Spleen (tissue), 11 donors: ENCODE results near the gene SLC24A3. TPM values are rescaled to one million over a fixed set of nuclear protein-coding genes. Genes with fewer than 3 reads are reported as not detected.
A peak's percentile ranks its signal among the peaks of the same experiment; 100 is the strongest.

ENCODE experiments used
- DNase-seq: peaks from one replicate; pipeline ENCODE4 v3.0.0-alpha.2; 2020
- H3K27ac ChIP-seq, 8 donors: fragments of 200-600 bp; sonication (generic) in 7 of 8; 1 replicate in 4 of 8; 2 replicates in 4 of 8; pipeline versions ENCODE4 v1.5.0 to v1.8.0; 2016 to 2021; ENCODE audit warnings: inconsistent platforms in 4 of 8, mild to moderate bottlenecking in 4 of 8, moderate library complexity in 1 of 8
- H3K27me3 ChIP-seq, 7 donors: fragments of 200-600 bp; sonication (generic) in 6 of 7; replicated peaks in 1 of 7; 1 replicate in 4 of 7; 2 replicates in 3 of 7; pipeline versions ENCODE4 v1.5.0 to v1.8.0; 2016 to 2021; ENCODE audit warnings: inconsistent platforms in 3 of 7, mild to moderate bottlenecking in 1 of 7
- H3K36me3 ChIP-seq, 6 donors: fragments of 200-600 bp; sonication (generic) in 5 of 6; 1 replicate in 4 of 6; 2 replicates in 2 of 6; pipeline versions ENCODE4 v1.5.0 to v1.8.0; 2016 to 2021; ENCODE audit warnings: inconsistent platforms in 2 of 6
- H3K4me1 ChIP-seq, 6 donors: fragments of 200-600 bp; sonication (generic) in 5 of 6; 1 replicate in 3 of 6; 2 replicates in 3 of 6; pipeline versions ENCODE4 v1.5.0 to v1.8.0; 2016 to 2021; ENCODE audit warnings: inconsistent platforms in 3 of 6
- H3K4me3 ChIP-seq, 8 donors: fragments of 200-600 bp; sonication (generic) in 7 of 8; 1 replicate in 4 of 8; 2 replicates in 4 of 8; pipeline versions ENCODE4 v1.5.0 to v1.8.0; 2016 to 2021; ENCODE audit warnings: inconsistent platforms in 4 of 8, mild to moderate bottlenecking in 4 of 8, moderate library complexity in 2 of 8
- H3K9me3 ChIP-seq, 8 donors: fragments of 200-600 bp; sonication (generic) in 7 of 8; 1 replicate in 4 of 8; 2 replicates in 4 of 8; pipeline versions ENCODE4 v1.5.0 to v1.8.0; 2016 to 2021; ENCODE audit warnings: inconsistent platforms in 4 of 8
- CTCF ChIP-seq, 11 experiments: fragments of 200-600 bp in 7 of 11; fragments of 450-650 bp in 4 of 11; sonication (generic) in 4 of 11; IDR thresholded peaks in 8 of 11; conservative IDR thresholded peaks in 3 of 11; 1 replicate in 7 of 11; 2 replicates in 4 of 11; pipeline versions ENCODE4 v1.4.0 to v1.8.0; 2016 to 2021; ENCODE audit warnings: antibody characterized with exemption in 11 of 11, inconsistent platforms in 4 of 11, mild to moderate bottlenecking in 1 of 11
- POLR2A ChIP-seq, 3 donors: fragments of 450-650 bp; IDR thresholded peaks; one replicate each; pipeline ENCODE4 v1.5.1; 2017; ENCODE audit warnings: antibody characterized with exemption in 3 of 3, mild to moderate bottlenecking in 1 of 3
- POLR2AphosphoS5 ChIP-seq, 3 donors: sonication (generic); formaldehyde crosslinking; IDR thresholded peaks; one replicate each; pipeline ENCODE4 v1.5.1; 2017; ENCODE audit warnings: antibody characterized with exemption in 3 of 3
- WGBS, 5 donors: extraction: QIAGEN DNeasy Blood & Tissue Kit in 3 of 5; methylation state at CpG; one replicate each; pipeline versions ENCODE4 v1.1.5 to v1.1.7; 2013 to 2018; 5-methylcytosine and 5-hydroxymethylcytosine counted together
- intact Hi-C: fragments of 100-400 bp; cut with DNase I; formaldehyde crosslinking; loops from one replicate; pipeline ENCODE4 v1.15.0; 2023; ENCODE audit warnings: low total_unique reads
- polyA plus RNA-seq, 3 donors: library from polyadenylated mRNA; stranded (reverse); fragments of 200-250 nt; gene quantifications; one replicate each; pipeline ENCODE4 v1.2.1, GENCODE V29; 2013
- total RNA-seq, 7 donors: library from RNA; depleted of rRNA in 3 of 7; stranded (reverse); fragments of >200 nt in 3 of 7; fragmentation: NEBNext Ultra II Directional in 4 of 7; extraction: Animal tissue kit (Norgen Biotek cat#: 25700) in 4 of 7; gene quantifications; one replicate each; pipeline versions ENCODE4 v1.1.0 to v1.2.1, GENCODE V29; 2016 to 2021
- donor health status: healthy with polysubstance abuse.
- donor health status: DM: no; HTN: no; CAD: no; lungs with moderate emphysema.
- donor health status: DM: no; HTN: no; CAD: no.
- donor health status: Bipolar disorder and iron deficiency.
- donor health status: healthy.
- donor health status: DM: no; HTN: no; CAD: no.
- donor health status: DM: yes; HTN: yes; CAD: no.

The SLC24A3 gene
- total and polyA plus RNA-seq, 10 donors = 0.37 to 3.9 (median 2.6) TPM

- Histone ChIP-seq H3K9me3 (peaks cover 0 to 8% (median 0%) of the 10 kb centered on the region in 8 donors), H3K4me3 (no peak overlapping the region), H3K36me3 (no peaks in the 10 kb centered on the region), H3K27me3 (no peaks in the 10 kb centered on the region), H3K27ac (no peak overlapping the region), H3K4me1 (peaks cover 0 to 7% (median 5%) of the 10 kb centered on the region in 6 donors)
- DNase-seq = no peak
- intact Hi-C loops = no loop called here
- no peak for TF ChIP-seq POLR2AphosphoS5 (IDR thresholded peaks at IDR 0.05)
- TF ChIP-seq CTCF (IDR thresholded peaks at IDR 0.05 in 8 of 11, conservative IDR thresholded peaks at IDR 0.05 in 3 of 11) = no peak
- TF ChIP-seq POLR2A (IDR thresholded peaks at IDR 0.05) = no peak
- 93 to 98% (median 95%) methylated on average over 8 of the region's 8 CpGs for WGBS, 5 donors
These were observed 442.5 kb downstream of the SLC24A3 start for GRCh38 chr20:19654921-19655320.

GRCh38 chr20:19658137-19658536 lies 445.7 kb downstream of the SLC24A3 start:
- Histone ChIP-seq H3K9me3 (no peaks in the 10 kb centered on the region), H3K4me3 (peak overlapping the region in 1 of 8 donors; percentile 42), H3K36me3 (no peaks in the 10 kb centered on the region), H3K4me1 (peaks cover 0 to 14% (median 4%) of the 10 kb centered on the region in 6 donors), H3K27ac (no peak overlapping the region), H3K27me3 (peaks cover 0 to 18% (median 0%) of the 10 kb centered on the region in 7 donors)
- peak; percentile 87 for DNase-seq
- intact Hi-C loops = no loop called here
- TF ChIP-seq CTCF (IDR thresholded peaks at IDR 0.05 in 8 of 11, conservative IDR thresholded peaks at IDR 0.05 in 3 of 11) (no peak), POLR2AphosphoS5 (IDR thresholded peaks at IDR 0.05) (peak in 1 of 3 donors; percentile 56), POLR2A (IDR thresholded peaks at IDR 0.05) (no peak)
- WGBS, 5 donors = 37 to 55% (median 41%) methylated on average over 15 of the region's 15 CpGs

- Histone ChIP-seq H3K27me3 (peaks cover 0 to 22% (median 0%) of the 10 kb centered on the region in 7 donors), H3K36me3 (no peaks in the 10 kb centered on the region), H3K27ac (no peak overlapping the region), H3K4me3 (no peak overlapping the region), H3K9me3 (no peaks in the 10 kb centered on the region), H3K4me1 (peaks cover 0 to 14% (median 4%) of the 10 kb centered on the region in 6 donors)
- DNase-seq = no peak
- intact Hi-C loops = no loop called here
- TF ChIP-seq POLR2AphosphoS5 (IDR thresholded peaks at IDR 0.05) (no peak), CTCF (IDR thresholded peaks at IDR 0.05 in 8 of 11, conservative IDR thresholded peaks at IDR 0.05 in 3 of 11) (no peak), POLR2A (IDR thresholded peaks at IDR 0.05) (no peak)
- WGBS, 5 donors = 53 to 76% (median 70%) methylated on average over 7 of the region's 7 CpGs
These were observed 447.0 kb downstream of the SLC24A3 start for GRCh38 chr20:19659448-19659847.

- no peak for DNase-seq
- no peak overlapping the region for H3K4me3 ChIP-seq
- H3K9me3 ChIP-seq = no peaks in the 10 kb centered on the region
- no peak overlapping the region for H3K27ac ChIP-seq
- 57 to 73% (median 66%) methylated on average over 9 of the region's 9 CpGs for WGBS, 5 donors
- H3K36me3 ChIP-seq = no peaks in the 10 kb centered on the region
- TF ChIP-seq POLR2A (IDR thresholded peaks at IDR 0.05) (no peak), CTCF (IDR thresholded peaks at IDR 0.05 in 8 of 11, conservative IDR thresholded peaks at IDR 0.05 in 3 of 11) (no peak), POLR2AphosphoS5 (IDR thresholded peaks at IDR 0.05) (no peak)
- H3K27me3 ChIP-seq = peaks cover 0 to 22% (median 0%) of the 10 kb centered on the region in 7 donors
- peaks cover 0 to 14% (median 4%) of the 10 kb centered on the region in 6 donors for H3K4me1 ChIP-seq
- intact Hi-C loops = loop anchor here (10.0 kb wide), 2 partner anchors 456 to 1026 kb away; no protein-coding TSS in a partner anchor
These were observed 448.5 kb downstream of the SLC24A3 start for GRCh38 chr20:19660808-19661378.
